HEK293 (cell line): ENCODE results near the gene ARID5A.

ENCODE experiments used
- GLIS2 ChIP-seq: fragments of 450-650 bp; formaldehyde crosslinking; IDR thresholded peaks from 2 replicates; pipeline ENCODE4 v1.5.1; 2016; ENCODE audit warnings: missing biosample characterization, missing genetic modification characterization
- ZNF174 ChIP-seq: fragments of 450-650 bp; formaldehyde crosslinking; IDR thresholded peaks from 2 replicates; pipeline ENCODE4 v1.5.0; 2017; ENCODE audit warnings: missing biosample characterization, mild to moderate bottlenecking, missing genetic modification characterization
- ZNF248 ChIP-seq: fragments of 450-650 bp; formaldehyde crosslinking; IDR thresholded peaks from 2 replicates; pipeline ENCODE4 v1.5.1; 2017; ENCODE audit warnings: missing biosample characterization, missing genetic modification characterization
- ZNF302 ChIP-seq: fragments of 450-650 bp; formaldehyde crosslinking; IDR thresholded peaks from 2 replicates; pipeline ENCODE4 v1.5.1; 2016; ENCODE audit warnings: missing biosample characterization, missing genetic modification characterization, low read depth
- ZNF596 ChIP-seq: fragments of 450-650 bp; IDR thresholded peaks from 2 replicates; pipeline ENCODE4 v1.5.0; 2018; ENCODE audit warnings: missing biosample characterization, mild to moderate bottlenecking, missing genetic modification characterization, moderate library complexity
- TF ChIP-seq, protein P1 (sequence below): fragments of 450-650 bp; formaldehyde crosslinking; IDR thresholded peaks from 2 replicates; pipeline ENCODE4 v1.5.1; 2016; ENCODE audit warnings: missing biosample characterization, missing genetic modification characterization
- TF ChIP-seq, protein P2 (sequence below): sonication (generic); formaldehyde crosslinking; IDR thresholded peaks from 2 replicates; pipeline ENCODE4 v1.8.1; 2022; ENCODE audit warnings: mild to moderate bottlenecking, moderate library complexity, missing genetic modification reagents

DNA sequence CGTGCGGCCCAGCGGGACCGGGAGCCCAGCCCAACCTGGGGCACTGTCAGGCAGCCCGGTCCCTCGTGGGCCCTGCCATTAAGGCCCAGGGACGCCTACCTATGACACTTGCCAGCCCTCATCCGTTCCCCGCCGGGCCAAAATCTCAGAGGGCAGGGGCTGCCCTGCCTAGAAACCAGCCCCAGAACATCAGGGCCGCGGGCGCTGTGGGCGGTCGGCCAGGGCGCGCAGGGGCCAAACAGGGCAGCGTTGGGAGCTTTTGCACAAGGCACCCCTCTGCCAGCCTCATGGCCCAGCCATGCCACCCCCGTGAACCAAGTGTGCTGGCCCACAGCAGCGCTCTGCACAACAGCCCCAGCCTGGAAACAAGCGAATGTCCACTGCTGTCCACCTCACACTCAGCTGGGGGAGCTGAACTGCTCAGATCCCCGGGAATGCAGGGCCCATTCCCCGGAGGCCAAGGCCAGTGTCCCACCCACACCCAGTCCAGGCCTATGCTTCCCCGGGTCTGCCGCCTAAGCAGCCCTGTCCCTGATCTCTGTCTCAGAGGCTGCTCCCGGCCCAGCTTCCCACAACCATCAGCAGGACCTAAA lies 27.9 kb upstream of the ARID5A start:
- TF ChIP-seq, protein P1, sequence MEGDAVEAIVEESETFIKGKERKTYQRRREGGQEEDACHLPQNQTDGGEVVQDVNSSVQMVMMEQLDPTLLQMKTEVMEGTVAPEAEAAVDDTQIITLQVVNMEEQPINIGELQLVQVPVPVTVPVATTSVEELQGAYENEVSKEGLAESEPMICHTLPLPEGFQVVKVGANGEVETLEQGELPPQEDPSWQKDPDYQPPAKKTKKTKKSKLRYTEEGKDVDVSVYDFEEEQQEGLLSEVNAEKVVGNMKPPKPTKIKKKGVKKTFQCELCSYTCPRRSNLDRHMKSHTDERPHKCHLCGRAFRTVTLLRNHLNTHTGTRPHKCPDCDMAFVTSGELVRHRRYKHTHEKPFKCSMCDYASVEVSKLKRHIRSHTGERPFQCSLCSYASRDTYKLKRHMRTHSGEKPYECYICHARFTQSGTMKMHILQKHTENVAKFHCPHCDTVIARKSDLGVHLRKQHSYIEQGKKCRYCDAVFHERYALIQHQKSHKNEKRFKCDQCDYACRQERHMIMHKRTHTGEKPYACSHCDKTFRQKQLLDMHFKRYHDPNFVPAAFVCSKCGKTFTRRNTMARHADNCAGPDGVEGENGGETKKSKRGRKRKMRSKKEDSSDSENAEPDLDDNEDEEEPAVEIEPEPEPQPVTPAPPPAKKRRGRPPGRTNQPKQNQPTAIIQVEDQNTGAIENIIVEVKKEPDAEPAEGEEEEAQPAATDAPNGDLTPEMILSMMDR, result no peak
- TF ChIP-seq ZNF248 (tag by site-specific recombination) (no peak), ZNF174 (no peak), GLIS2 (tag by site-specific recombination) (no peak), ZNF596 (tag by site-specific recombination) (no peak), ZNF302 (tag by site-specific recombination) (no peak)
- TF ChIP-seq, protein P2, sequence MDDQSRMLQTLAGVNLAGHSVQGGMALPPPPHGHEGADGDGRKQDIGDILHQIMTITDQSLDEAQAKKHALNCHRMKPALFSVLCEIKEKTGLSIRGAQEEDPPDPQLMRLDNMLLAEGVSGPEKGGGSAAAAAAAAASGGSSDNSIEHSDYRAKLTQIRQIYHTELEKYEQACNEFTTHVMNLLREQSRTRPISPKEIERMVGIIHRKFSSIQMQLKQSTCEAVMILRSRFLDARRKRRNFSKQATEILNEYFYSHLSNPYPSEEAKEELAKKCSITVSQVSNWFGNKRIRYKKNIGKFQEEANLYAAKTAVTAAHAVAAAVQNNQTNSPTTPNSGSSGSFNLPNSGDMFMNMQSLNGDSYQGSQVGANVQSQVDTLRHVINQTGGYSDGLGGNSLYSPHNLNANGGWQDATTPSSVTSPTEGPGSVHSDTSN (CRISPR knock-in tag), result no peak
